HEK293 (cell line): ENCODE results near the gene CORT.

Source experiments
- BCL11B ChIP-seq: fragments of 450-650 bp; formaldehyde crosslinking; IDR thresholded peaks from 2 replicates; pipeline ENCODE4 v1.5.1; 2016; ENCODE audit warnings: low read depth, missing biosample characterization, missing genetic modification characterization
- HOXA7 ChIP-seq: sonication (generic); formaldehyde crosslinking; IDR thresholded peaks from 2 replicates; pipeline ENCODE4 v1.8.1; 2022; ENCODE audit warnings: missing genetic modification reagents, borderline replicate concordance
- PRDM10 ChIP-seq: fragments of 450-650 bp; formaldehyde crosslinking; IDR thresholded peaks from 2 replicates; pipeline ENCODE4 v1.5.1; 2016; ENCODE audit warnings: missing biosample characterization, missing genetic modification characterization
- REPIN1 ChIP-seq: fragments of 450-650 bp; formaldehyde crosslinking; IDR thresholded peaks from 2 replicates; pipeline ENCODE4 v1.5.1; 2017; ENCODE audit warnings: missing biosample characterization, missing genetic modification characterization, low read depth
- ZBTB21 ChIP-seq: fragments of 450-650 bp; formaldehyde crosslinking; IDR thresholded peaks from 2 replicates; pipeline ENCODE4 v1.5.1; 2017; ENCODE audit warnings: missing biosample characterization, missing genetic modification characterization
- ZFP41 ChIP-seq: fragments of 450-650 bp; formaldehyde crosslinking; IDR thresholded peaks from 2 replicates; pipeline ENCODE4 v1.5.1; 2016; ENCODE audit warnings: missing biosample characterization, missing genetic modification characterization, borderline replicate concordance
- ZNF138 ChIP-seq: fragments of 450-650 bp; formaldehyde crosslinking; IDR thresholded peaks from 2 replicates; pipeline ENCODE4 v1.5.1; 2016; ENCODE audit warnings: missing biosample characterization, missing genetic modification characterization, borderline replicate concordance
- ZNF184 ChIP-seq: fragments of 450-650 bp; IDR thresholded peaks from 2 replicates; pipeline ENCODE4 v1.5.1; 2018; ENCODE audit warnings: missing biosample characterization, mild to moderate bottlenecking, missing genetic modification characterization
- ZNF202 ChIP-seq: fragments of 450-650 bp; formaldehyde crosslinking; IDR thresholded peaks from 2 replicates; pipeline ENCODE4 v1.5.1; 2016; ENCODE audit warnings: missing biosample characterization, missing genetic modification characterization, borderline replicate concordance
- ZNF221 ChIP-seq: fragments of 450-650 bp; formaldehyde crosslinking; IDR thresholded peaks from 2 replicates; pipeline ENCODE4 v1.5.1; 2017; ENCODE audit warnings: missing biosample characterization, missing genetic modification characterization, borderline replicate concordance
- ZNF341 ChIP-seq: fragments of 450-650 bp; formaldehyde crosslinking; IDR thresholded peaks from 2 replicates; pipeline ENCODE4; 2016; ENCODE audit warnings: low read depth, missing biosample characterization, missing genetic modification characterization
- ZNF350 ChIP-seq: fragments of 450-650 bp; formaldehyde crosslinking; IDR thresholded peaks from 2 replicates; pipeline ENCODE4 v1.5.0; 2017; ENCODE audit warnings: missing biosample characterization, mild to moderate bottlenecking, missing genetic modification characterization
- ZNF530 ChIP-seq: fragments of 450-650 bp; formaldehyde crosslinking; IDR thresholded peaks from 2 replicates; pipeline ENCODE4 v1.5.1; 2016; ENCODE audit warnings: low read depth, missing biosample characterization, missing genetic modification characterization
- ZNF571 ChIP-seq: fragments of 450-650 bp; formaldehyde crosslinking; IDR thresholded peaks from 2 replicates; pipeline ENCODE4 v1.5.0; 2017; ENCODE audit warnings: missing biosample characterization, missing genetic modification characterization
- ZNF585B ChIP-seq: fragments of 450-650 bp; formaldehyde crosslinking; IDR thresholded peaks from 2 replicates; pipeline ENCODE4 v1.5.1; 2016; ENCODE audit warnings: missing biosample characterization, missing genetic modification characterization
- ZNF623 ChIP-seq: fragments of 450-650 bp; formaldehyde crosslinking; IDR thresholded peaks from 2 replicates; pipeline ENCODE4 v1.5.1; 2016; ENCODE audit warnings: missing biosample characterization, missing genetic modification characterization
- ZNF626 ChIP-seq: fragments of 450-650 bp; sonication (Bioruptor Pico); formaldehyde crosslinking; IDR thresholded peaks from 2 replicates; pipeline ENCODE4 v1.5.1; 2018; ENCODE audit warnings: missing biosample characterization, missing genetic modification characterization, inconsistent platforms
- ZNF664 ChIP-seq: fragments of 450-650 bp; formaldehyde crosslinking; IDR thresholded peaks from 2 replicates; pipeline ENCODE4 v1.5.1; 2016; ENCODE audit warnings: missing biosample characterization, missing genetic modification characterization
- ZNF670 ChIP-seq: fragments of 450-650 bp; formaldehyde crosslinking; IDR thresholded peaks from 2 replicates; pipeline ENCODE4 v1.5.1; 2016; ENCODE audit warnings: missing biosample characterization, missing genetic modification characterization, low read depth
- ZNF707 ChIP-seq: fragments of 450-650 bp; formaldehyde crosslinking; IDR thresholded peaks from 2 replicates; pipeline ENCODE4 v1.5.1; 2016; ENCODE audit warnings: missing biosample characterization, missing genetic modification characterization
- ZNF791 ChIP-seq: fragments of 450-650 bp; formaldehyde crosslinking; IDR thresholded peaks from 2 replicates; pipeline ENCODE4 v1.5.1; 2016; ENCODE audit warnings: missing biosample characterization, missing genetic modification characterization
- ZNF837 ChIP-seq: fragments of 450-650 bp; formaldehyde crosslinking; IDR thresholded peaks from 2 replicates; pipeline ENCODE4 v1.5.1; 2016; ENCODE audit warnings: missing biosample characterization, missing genetic modification characterization
- ZNF843 ChIP-seq: fragments of 450-650 bp; formaldehyde crosslinking; IDR thresholded peaks from 2 replicates; pipeline ENCODE4 v1.5.1; 2016; ENCODE audit warnings: missing biosample characterization, missing genetic modification characterization
- TF ChIP-seq, protein P1 (sequence below): fragments of 450-650 bp; formaldehyde crosslinking; IDR thresholded peaks from 2 replicates; pipeline ENCODE4 v1.5.1; 2016; ENCODE audit warnings: missing biosample characterization, missing genetic modification characterization
- TF ChIP-seq, protein P2 (sequence below): fragments of 450-650 bp; formaldehyde crosslinking; IDR thresholded peaks from 2 replicates; pipeline ENCODE4 v1.5.1; 2016; ENCODE audit warnings: missing biosample characterization, missing genetic modification characterization
- TF ChIP-seq, protein P3 (sequence below): fragments of 450-650 bp; formaldehyde crosslinking; optimal IDR thresholded peaks from 2 replicates; pipeline ENCODE3; 2016; ENCODE audit warnings: missing biosample characterization, mild to moderate bottlenecking, missing genetic modification characterization
- TF ChIP-seq, protein P4 (sequence below): fragments of 450-650 bp; formaldehyde crosslinking; IDR thresholded peaks from 2 replicates; pipeline ENCODE4 v1.5.1; 2016; ENCODE audit warnings: missing biosample characterization, missing genetic modification characterization
- TF ChIP-seq, protein P5 (sequence below): fragments of 450-650 bp; formaldehyde crosslinking; IDR thresholded peaks from 2 replicates; pipeline ENCODE4 v1.5.1; 2016; ENCODE audit warnings: missing biosample characterization, missing genetic modification characterization

Gene CORT

DNA sequence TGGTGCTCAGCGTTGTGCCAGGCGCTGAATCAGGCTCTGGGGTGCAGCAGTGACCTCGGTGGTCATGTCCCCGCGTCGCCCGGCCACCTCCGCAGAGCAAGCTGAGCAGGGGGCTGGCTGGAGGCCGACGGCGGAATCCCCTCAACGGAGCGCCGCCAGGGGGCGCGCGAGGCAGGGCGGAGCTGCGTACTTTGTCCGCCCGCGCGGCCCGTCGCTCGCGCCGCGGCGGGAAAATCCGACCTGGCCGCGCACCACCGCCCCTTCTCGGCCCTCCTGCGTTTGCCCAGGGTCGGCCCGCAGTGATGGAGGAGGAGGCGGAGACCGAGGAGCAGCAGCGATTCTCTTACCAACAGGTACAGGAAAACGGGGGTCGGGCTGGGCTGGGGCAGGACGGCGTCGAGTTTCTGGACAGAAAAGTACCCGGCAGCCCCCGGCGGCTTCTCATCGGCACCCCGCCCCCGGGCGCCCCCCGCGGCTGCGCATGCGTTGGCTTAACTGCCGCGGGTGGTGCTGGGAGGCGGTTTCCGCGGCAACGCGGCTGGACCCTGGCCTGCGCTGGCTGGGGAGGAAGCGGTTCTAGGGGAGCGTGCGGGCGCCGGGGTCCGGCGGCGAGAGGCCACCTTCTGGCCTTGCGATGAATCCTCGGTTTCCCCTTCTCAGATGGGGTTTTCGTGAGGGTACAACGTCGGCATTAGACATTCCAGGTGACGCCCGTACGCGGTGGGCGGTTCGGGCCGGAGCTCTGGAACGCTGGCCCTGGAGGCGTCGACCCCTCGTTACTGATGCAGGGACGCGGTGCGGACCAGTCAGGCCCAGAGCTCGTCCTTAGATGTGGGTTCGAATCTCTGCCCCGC is 19.4 kb upstream of the CORT start, which contains the start of gene CENPS (continued):
- TF ChIP-seq BCL11B (peak; percentile 90), ZNF585B (tag by site-specific recombination) (no peak), ZNF670 (tag by site-specific recombination) (no peak), ZNF837 (tag by site-specific recombination) (no peak), ZNF707 (tag by site-specific recombination) (no peak), ZNF791 (no peak), ZNF202 (tag by site-specific recombination) (no peak), ZNF221 (tag by site-specific recombination) (no peak), ZNF350 (no peak), ZNF843 (tag by site-specific recombination) (0 out of 2 replicates have a peak, but pooled peaks have one; percentile 46), REPIN1 (tag by site-specific recombination) (peak; percentile 63; the same call in 1 of the 2 replicates), ZNF530 (tag by site-specific recombination) (no peak), PRDM10 (tag by site-specific recombination) (peak; percentile 38; the same call in 1 of the 2 replicates), ZNF571 (tag by site-specific recombination) (no peak), ZBTB21 (tag by site-specific recombination) (no peak), ZFP41 (tag by site-specific recombination) (no peak), ZNF138 (tag by site-specific recombination) (no peak), HOXA7 (CRISPR knock-in tag) (no peak), ZNF626 (tag by site-specific recombination) (no peak), ZNF623 (0 out of 2 replicates have a peak, but pooled peaks have one; percentile 8), ZNF341 (tag by site-specific recombination) (peak; percentile 74), ZNF184 (peak; percentile 63; the same call in 1 of the 2 replicates), ZNF664 (tag by site-specific recombination) (no peak)
- TF ChIP-seq, protein P1, sequence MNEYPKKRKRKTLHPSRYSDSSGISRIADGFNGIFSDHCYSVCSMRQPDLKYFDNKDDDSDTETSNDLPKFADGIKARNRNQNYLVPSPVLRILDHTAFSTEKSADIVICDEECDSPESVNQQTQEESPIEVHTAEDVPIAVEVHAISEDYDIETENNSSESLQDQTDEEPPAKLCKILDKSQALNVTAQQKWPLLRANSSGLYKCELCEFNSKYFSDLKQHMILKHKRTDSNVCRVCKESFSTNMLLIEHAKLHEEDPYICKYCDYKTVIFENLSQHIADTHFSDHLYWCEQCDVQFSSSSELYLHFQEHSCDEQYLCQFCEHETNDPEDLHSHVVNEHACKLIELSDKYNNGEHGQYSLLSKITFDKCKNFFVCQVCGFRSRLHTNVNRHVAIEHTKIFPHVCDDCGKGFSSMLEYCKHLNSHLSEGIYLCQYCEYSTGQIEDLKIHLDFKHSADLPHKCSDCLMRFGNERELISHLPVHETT (tag by site-specific recombination) = no peak
- TF ChIP-seq, protein P2, sequence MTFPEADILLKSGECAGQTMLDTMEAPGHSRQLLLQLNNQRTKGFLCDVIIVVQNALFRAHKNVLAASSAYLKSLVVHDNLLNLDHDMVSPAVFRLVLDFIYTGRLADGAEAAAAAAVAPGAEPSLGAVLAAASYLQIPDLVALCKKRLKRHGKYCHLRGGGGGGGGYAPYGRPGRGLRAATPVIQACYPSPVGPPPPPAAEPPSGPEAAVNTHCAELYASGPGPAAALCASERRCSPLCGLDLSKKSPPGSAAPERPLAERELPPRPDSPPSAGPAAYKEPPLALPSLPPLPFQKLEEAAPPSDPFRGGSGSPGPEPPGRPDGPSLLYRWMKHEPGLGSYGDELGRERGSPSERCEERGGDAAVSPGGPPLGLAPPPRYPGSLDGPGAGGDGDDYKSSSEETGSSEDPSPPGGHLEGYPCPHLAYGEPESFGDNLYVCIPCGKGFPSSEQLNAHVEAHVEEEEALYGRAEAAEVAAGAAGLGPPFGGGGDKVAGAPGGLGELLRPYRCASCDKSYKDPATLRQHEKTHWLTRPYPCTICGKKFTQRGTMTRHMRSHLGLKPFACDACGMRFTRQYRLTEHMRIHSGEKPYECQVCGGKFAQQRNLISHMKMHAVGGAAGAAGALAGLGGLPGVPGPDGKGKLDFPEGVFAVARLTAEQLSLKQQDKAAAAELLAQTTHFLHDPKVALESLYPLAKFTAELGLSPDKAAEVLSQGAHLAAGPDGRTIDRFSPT (tag by site-specific recombination) = peak; percentile 54; the same call in 1 of the 2 replicates
- TF ChIP-seq, protein P3, sequence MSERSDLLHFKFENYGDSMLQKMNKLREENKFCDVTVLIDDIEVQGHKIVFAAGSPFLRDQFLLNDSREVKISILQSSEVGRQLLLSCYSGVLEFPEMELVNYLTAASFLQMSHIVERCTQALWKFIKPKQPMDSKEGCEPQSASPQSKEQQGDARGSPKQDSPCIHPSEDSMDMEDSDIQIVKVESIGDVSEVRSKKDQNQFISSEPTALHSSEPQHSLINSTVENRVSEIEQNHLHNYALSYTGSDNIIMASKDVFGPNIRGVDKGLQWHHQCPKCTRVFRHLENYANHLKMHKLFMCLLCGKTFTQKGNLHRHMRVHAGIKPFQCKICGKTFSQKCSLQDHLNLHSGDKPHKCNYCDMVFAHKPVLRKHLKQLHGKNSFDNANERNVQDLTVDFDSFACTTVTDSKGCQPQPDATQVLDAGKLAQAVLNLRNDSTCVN (tag by site-specific recombination) = peak; percentile 94
- TF ChIP-seq, protein P4, sequence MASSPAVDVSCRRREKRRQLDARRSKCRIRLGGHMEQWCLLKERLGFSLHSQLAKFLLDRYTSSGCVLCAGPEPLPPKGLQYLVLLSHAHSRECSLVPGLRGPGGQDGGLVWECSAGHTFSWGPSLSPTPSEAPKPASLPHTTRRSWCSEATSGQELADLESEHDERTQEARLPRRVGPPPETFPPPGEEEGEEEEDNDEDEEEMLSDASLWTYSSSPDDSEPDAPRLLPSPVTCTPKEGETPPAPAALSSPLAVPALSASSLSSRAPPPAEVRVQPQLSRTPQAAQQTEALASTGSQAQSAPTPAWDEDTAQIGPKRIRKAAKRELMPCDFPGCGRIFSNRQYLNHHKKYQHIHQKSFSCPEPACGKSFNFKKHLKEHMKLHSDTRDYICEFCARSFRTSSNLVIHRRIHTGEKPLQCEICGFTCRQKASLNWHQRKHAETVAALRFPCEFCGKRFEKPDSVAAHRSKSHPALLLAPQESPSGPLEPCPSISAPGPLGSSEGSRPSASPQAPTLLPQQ (tag by site-specific recombination) = peak; percentile 91
- TF ChIP-seq, protein P5, sequence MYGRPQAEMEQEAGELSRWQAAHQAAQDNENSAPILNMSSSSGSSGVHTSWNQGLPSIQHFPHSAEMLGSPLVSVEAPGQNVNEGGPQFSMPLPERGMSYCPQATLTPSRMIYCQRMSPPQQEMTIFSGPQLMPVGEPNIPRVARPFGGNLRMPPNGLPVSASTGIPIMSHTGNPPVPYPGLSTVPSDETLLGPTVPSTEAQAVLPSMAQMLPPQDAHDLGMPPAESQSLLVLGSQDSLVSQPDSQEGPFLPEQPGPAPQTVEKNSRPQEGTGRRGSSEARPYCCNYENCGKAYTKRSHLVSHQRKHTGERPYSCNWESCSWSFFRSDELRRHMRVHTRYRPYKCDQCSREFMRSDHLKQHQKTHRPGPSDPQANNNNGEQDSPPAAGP = peak; percentile 92
